Left renal pelvis (tissue), 4 donors: ENCODE results near the gene PTPN14. TPM values are rescaled to one million over a fixed set of nuclear protein-coding genes. Genes with fewer than 3 reads are reported as not detected.
"Not testable (repeated sequence)": the region's sequence is repeated elsewhere in the genome, so short reads cannot be mapped to it uniquely, and the experiment has no call there.

Experiments
- DNase-seq, 4 donors: peaks; one replicate each; pipeline ENCODE4 v3.0.0-alpha.2; 2013; ENCODE audit warnings: low read depth in 4 of 4, low spot score in 3 of 4
- polyA plus RNA-seq, 4 donors: library from polyadenylated mRNA; unstranded; fragments of 120-200 nt; gene quantifications; one replicate each; pipeline ENCODE4 v1.2.1, GENCODE V29; 2013; ENCODE audit not compliant: insufficient read length in 4 of 4

The PTPN14 gene
- polyA plus RNA-seq, 4 donors: 22.5 to 36.6 (median 34.8) TPM

GRCh38 chr1:214544791-214545190, 6.6 kb downstream of the PTPN14 start:
- no peak for DNase-seq

- DNase-seq: no peak
These were observed 8.9 kb downstream of the PTPN14 start for GRCh38 chr1:214542275-214543199.

- DNase-seq: no peak
These were observed 9.7 kb downstream of the PTPN14 start for GRCh38 chr1:214541693-214542092.

GRCh38 chr1:214541206-214541605, 10.2 kb downstream of the PTPN14 start:
- no peak for DNase-seq

GRCh38 chr1:214540324-214540723, 11.1 kb downstream of the PTPN14 start:
- DNase-seq: no peak

- no peak for DNase-seq
These were observed 12.9 kb downstream of the PTPN14 start for GRCh38 chr1:214538496-214538895.

GRCh38 chr1:214537872-214538473, 13.4 kb downstream of the PTPN14 start:
- DNase-seq: no peak

- DNase-seq: no peak
These were observed 14.2 kb downstream of the PTPN14 start for GRCh38 chr1:214537219-214537618.

GRCh38 chr1:214532070-214532469, 19.3 kb downstream of the PTPN14 start:
- no peak for DNase-seq

- no peak for DNase-seq
These were observed 25.8 kb downstream of the PTPN14 start for GRCh38 chr1:214525535-214526019.

- no peak for DNase-seq
These were observed 26.6 kb downstream of the PTPN14 start for GRCh38 chr1:214524824-214525223.

GRCh38 chr1:214523124-214523824, 28.1 kb downstream of the PTPN14 start:
- no peak for DNase-seq

- not testable (repeated sequence) for DNase-seq
These were observed 29.9 kb downstream of the PTPN14 start for GRCh38 chr1:214521458-214521857.

- DNase-seq: no peak
These were observed 30.7 kb downstream of the PTPN14 start for GRCh38 chr1:214520544-214521165.

- no peak for DNase-seq
These were observed 33.0 kb downstream of the PTPN14 start for GRCh38 chr1:214518361-214518760.

- no peak for DNase-seq
These were observed 34.7 kb downstream of the PTPN14 start for GRCh38 chr1:214516434-214517326.

GRCh38 chr1:214515544-214516433, 35.6 kb downstream of the PTPN14 start:
- no peak for DNase-seq

- DNase-seq: no peak
These were observed 36.5 kb downstream of the PTPN14 start for GRCh38 chr1:214514819-214515383.
